GM12892 (cell line): ENCODE results near the gene TPRKB.
"Not testable (repeated sequence)": the region's sequence is repeated elsewhere in the genome, so short reads cannot be mapped to it uniquely, and the experiment has no call there.

Source experiments
- DNase-seq: peaks from one replicate; pipeline ENCODE4 v3.0.0; 2011; ENCODE audit not compliant: insufficient read length
- FAIRE-seq: peaks from 2 replicates; lab custom pipeline; 2011; peaks lifted over from hg19 to GRCh38; lab: Jason Lieb, UNC
- POLR2A ChIP-seq: IDR thresholded peaks from 2 replicates; pipeline ENCODE4 v1.6.1; 2011; ENCODE audit warnings: low read depth, low read length, control low read depth
- POLR2AphosphoS5 ChIP-seq: IDR thresholded peaks from 2 replicates; pipeline ENCODE4 v1.6.1; 2011; ENCODE audit warnings: low read depth, low read length, control low read depth
- TAF1 ChIP-seq: IDR thresholded peaks from 2 replicates; pipeline ENCODE4 v1.6.1; 2011; ENCODE audit warnings: low read depth, mild to moderate bottlenecking, control low read depth, low read length, borderline replicate concordance

TPRKB gene

DNA sequence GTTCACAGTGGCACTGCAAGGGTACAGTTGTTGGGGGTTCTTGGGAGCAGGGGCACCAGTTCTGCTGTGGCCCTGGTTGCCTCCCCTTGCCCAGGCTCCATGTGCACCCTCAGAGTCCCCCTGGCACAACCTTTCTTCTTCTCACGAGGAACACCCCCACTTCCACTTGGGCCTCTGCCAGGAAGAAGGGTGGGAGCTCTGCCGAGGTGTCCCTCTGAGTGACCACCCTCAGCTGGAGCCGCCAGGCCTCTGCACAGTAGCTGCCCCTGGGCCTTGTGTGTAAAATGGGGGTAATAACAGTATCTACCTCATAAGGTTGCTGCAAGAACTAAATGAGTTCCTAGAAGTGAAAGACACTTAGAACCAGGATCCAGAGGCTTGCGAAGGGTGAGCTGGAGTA, 8.4 kb downstream of the TPRKB start:
- DNase-seq (no peak), FAIRE-seq (no peak)
- TF ChIP-seq POLR2A (no peak), TAF1 (no peak), POLR2AphosphoS5 (no peak)

GRCh38 chr2:73728043-73728442, 9.1 kb downstream of the TPRKB start:
- TF ChIP-seq POLR2AphosphoS5 (no peak), TAF1 (no peak), POLR2A (no peak)
- FAIRE-seq, result no peak
- no peak for DNase-seq

DNA sequence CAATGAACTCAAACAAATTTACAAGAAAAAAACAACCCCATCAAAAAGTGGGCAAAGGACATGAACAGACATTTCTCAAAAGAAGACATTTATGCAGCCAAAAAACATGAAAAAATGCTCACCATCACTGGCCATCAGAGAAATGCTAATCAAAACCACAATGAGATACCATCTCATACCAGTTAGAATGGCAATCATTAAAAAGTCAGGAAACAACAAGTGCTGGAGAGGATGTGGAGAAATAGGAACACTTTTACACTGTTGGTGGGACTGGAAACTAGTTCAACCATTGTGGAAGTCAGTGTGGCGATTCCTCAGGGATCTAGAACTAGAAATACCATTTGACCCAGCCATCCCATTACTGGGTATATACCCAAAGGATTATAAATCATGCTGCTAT, 10.5 kb downstream of the TPRKB start:
- DNase-seq, FAIRE-seq: not testable (repeated sequence)

DNA sequence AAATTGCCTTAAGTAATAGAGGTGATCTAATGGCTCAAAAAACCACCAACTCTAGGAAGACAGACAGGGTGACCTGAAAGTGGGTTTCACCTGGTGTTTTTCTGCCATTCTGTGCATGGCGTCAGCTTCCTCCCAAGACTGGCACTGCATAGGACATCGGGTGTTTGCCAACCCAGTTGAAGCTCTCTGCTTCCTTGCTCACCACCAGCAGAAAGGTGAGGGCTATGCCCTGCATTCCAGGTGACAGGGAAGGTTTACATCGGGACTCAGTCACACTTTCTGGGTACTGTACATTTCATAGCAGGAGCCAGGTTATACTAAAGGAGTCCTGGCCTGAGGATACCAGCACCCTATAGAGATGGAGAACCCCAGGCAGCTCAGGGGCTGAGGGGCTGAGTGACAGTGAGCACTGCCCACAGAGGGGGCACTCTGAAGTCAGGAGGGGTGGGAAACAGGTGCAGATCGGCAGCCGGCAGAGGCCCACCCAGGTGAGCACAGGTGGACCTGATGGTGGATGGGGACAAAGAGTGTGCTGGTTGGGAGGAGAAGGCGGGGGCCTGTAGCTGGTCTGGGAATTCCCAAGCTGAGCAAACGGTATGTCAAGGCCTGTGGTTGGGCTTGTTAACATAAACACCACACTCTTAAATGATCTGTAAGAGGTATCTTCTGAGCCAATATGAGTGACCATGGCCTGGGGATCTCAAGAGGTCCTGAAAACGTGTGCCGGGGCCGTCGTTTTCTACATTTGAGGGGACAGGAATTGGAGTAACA, 18.1 kb downstream of the TPRKB start:
- FAIRE-seq (no peak), DNase-seq (no peak)
- no peak for TF ChIP-seq POLR2A
- TF ChIP-seq TAF1, result no peak
- TF ChIP-seq POLR2AphosphoS5, result no peak

- DNase-seq, result no peak
- FAIRE-seq, result no peak
- TF ChIP-seq POLR2AphosphoS5 (no peak), POLR2A (no peak), TAF1 (no peak)
Observed at GRCh38 chr2:73718421-73718820, 18.7 kb downstream of the TPRKB start.

DNA sequence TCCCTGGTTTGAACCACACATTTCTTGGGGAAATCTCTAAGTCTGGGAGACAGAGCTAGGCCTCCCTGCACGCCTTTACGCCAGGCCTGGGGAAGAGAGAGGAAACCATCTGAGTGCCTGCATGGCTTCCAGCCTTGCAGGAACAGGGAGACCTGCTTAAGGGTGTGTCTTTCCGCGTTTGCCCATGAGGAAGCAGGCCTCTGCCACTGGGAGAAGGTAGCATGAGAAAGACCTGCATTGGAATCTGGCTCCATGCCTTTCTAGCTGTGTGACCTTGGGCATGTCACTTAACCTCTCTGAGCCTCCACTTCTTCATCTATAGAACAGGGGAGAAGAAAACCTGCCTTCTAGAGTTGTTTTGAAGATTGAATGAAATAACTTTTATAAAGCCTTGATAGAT, 19.4 kb downstream of the TPRKB start:
- not testable (repeated sequence) for FAIRE-seq, DNase-seq

DNA sequence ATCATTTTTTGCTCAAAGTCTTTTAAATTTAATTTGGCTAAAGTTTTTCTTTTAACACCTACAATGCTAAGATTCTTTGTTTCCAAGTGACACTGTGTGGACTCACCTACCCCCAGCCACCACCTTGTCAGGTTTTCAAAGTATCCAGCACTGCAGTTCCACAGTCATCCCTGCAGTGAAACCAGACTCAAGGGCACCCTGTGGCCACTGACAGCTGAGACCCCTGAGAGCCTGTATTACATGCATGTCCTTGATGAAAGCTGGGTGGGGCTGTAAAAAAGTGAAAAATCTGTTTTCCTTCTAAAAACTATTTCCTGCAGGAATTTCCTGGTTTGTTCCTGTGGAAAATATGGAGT, 19.9 kb downstream of the TPRKB start:
- no peak for TF ChIP-seq TAF1
- DNase-seq, result no peak
- no peak for FAIRE-seq

DNA sequence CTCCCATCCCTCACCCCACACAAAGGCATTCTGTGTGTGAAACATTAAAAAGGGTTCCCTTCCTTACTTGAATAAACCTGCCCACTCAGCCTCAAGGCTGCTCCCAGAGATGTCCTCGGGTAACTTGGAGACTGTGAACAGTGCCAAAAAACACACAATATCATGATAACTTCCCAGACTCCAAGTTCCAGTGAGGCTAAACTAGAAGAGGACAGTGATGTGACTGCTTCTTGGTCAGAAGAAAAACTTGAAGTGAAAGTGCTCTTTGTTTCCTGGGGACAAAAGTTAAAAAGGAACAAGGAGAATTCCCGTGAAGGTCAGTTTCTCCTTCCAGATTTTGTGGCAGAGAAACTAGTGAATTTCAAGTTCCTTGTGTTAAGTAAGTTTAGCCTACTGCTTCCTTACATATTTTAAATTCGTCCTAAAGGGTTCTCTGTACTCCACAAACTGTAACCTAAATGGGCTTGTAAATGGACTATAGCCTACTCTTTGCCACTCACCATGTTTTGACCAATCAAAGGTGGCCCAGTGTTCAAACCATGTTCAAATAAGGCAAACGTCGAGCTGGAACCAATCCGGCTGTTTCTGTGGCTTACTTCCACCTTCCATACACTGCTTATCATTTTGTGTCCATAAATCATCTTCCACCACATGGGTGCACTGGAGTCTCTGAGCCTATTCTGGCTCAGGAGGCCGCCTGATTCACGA, 20.4 kb downstream of the TPRKB start:
- DNase-seq (no peak), FAIRE-seq (no peak)
- TF ChIP-seq POLR2A, result no peak

- FAIRE-seq (no peak), DNase-seq (no peak)
- TF ChIP-seq TAF1, result no peak
- TF ChIP-seq POLR2A, result no peak
- TF ChIP-seq POLR2AphosphoS5, result no peak
Observed at GRCh38 chr2:73714091-73714490, 23.1 kb downstream of the TPRKB start.

GRCh38 chr2:73708527-73708926, 28.6 kb downstream of the TPRKB start:
- no peak for FAIRE-seq
- TF ChIP-seq POLR2A (no peak), POLR2AphosphoS5 (no peak), TAF1 (no peak)
- no peak for DNase-seq

DNA sequence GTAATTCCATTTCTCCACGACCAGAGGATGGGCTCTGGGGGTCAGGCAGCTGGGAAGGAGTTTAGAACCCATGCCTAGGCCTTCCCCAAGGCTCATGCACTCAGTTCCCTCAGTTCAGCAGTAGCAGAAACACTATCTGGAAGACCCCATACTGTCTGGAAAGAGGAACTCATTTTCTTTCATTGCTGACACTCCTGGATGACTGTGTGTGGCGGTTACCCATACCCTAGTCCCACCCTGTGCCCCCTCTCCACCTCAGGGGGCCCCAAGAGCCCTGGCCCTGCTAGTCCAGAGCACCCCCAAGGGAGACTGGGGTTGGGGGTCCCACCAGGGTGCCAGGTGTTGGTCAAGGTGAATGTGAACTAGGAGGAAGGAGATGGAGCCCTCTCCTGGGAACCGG, 29.5 kb downstream of the TPRKB start:
- TF ChIP-seq POLR2AphosphoS5 (no peak), TAF1 (no peak), POLR2A (no peak)
- no peak for FAIRE-seq

DNA sequence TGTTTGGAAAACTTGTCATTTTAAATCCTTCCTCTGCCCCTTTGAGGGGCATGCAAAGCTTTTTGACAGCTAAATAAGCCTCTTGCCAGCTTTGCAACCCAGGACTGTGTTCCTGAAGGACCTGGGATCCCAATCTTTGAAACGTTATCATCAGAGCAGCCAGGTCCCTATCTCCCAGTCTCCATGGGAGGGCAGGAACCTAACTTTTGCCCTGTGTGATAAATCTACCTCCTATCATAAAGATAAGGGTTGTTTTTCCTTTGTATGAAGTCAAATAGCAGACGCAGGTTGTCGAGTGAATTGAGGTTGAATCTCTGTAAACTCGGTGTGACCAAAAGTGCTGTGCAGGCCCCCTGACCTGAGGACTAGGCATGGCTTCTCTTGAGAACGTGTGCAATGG, 30.1 kb downstream of the TPRKB start:
- FAIRE-seq (no peak), DNase-seq (no peak)
- no peak for TF ChIP-seq POLR2AphosphoS5
- no peak for TF ChIP-seq TAF1
- TF ChIP-seq POLR2A, result no peak

More for the DNA sequence above, 29.5 kb downstream of the TPRKB start:
- no peak for DNase-seq
